NOMO-1 (cell line): ENCODE measurements around the gene CDS2.

Source experiments
- DNase-seq, 2 experiments: peaks; one replicate each; lab custom pipeline; 2025; ENCODE audit not compliant: unreplicated experiment in 2 of 2; lab: John Stamatoyannopoulos, UW

Gene CDS2

DNA sequence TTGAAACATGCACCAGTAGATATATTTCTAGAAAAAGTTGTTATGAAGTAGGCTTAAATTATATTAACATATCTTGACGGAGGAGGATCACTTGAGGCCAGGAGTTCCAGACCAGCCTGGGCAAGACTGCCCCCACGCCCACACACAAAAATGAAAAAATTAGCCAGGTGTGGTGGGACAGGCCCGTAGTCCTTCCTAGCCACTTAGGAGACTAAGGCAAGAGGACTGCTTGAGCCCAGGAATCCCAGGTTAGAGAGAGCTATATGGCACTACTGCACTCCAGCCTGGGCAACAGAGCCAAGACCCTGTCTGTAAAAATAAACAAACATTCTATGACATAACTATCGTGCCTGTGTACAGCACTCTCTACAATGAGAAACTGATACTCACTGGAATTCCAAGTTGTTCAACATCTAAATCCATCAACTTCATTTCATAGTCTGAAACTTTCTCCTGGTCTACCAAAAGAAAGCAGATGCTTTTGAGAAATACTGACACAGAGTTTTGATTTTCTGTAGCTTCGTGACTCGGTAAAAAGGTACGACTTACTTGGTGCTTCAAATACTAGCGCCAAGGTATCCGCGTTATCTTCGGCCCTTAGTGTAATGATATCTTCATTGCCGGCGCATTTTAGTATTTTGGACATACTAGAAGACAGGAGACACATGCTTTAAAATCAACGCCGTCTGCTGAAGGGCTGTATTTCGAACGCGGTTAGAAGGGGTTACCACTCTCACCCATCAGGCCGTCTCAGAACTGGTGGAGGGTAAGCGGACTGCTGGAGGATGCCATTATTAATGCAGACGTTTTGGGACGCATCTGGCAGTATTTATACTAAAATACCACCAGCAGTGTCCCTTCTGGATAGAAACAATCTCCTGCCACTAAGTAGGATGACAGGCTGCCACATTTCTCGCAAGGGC is 8.3 kb upstream of the CDS2 start:
- DNase-seq, result no peak

DNA sequence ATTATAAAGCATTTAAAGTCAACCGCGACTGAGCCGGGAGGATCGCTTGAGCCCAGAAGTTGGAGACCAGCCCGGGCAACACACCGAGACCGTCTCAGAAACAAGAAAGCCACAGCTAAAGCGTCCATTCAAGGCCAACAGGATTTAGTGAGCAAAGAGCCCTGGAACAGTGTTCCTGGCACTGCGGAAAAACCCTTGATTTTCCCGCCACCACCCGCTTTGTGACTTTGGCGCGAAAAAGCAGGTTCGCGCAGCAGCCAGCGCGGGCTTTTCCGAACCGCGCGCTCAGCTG is 7.7 kb upstream of the CDS2 start:
- no peak for DNase-seq

DNA sequence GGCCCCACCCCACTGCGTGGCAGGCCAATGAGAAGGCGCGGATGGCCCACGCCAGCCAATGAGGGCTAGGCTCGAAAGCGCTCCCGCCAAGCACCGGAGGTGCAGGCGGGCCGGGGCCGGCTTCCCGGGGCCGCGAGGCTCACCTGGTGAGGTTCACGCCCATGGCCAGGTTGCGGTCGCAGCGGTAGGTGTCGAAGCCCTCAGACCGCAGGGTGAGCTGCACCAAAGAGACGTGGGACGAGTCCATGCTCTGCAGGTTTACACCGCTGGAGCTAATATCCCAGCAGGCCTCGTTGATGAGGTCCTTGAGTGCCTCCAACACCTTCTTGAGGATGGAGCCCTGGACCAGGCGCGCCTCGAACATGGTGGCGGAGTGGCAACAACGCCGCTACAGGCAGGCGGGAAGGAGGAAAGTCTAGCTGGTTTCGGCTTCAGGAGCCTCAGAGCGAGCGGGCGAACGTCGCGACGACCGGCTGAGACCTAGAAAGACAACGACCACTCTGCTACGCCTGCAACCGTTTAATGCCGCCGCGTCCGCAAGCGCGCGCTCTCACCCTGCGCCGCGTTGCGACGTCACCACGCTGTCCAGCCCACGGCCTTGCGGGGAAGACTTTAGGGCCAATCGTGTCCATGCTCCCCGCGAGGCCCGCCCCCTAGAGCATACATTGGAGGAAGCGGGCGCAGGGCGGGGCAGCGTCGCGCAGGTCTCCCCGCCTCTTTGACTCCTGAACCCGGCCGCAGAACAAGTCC is 7.2 kb upstream of the CDS2 start, which contains the start of gene PCNA:
PCNA (minus strand) TSS at position 524 of the 750 bp plus-strand sequence; CDS start at position 364, 160 bp downstream.
- DNase-seq, result peak; percentile 97

DNA sequence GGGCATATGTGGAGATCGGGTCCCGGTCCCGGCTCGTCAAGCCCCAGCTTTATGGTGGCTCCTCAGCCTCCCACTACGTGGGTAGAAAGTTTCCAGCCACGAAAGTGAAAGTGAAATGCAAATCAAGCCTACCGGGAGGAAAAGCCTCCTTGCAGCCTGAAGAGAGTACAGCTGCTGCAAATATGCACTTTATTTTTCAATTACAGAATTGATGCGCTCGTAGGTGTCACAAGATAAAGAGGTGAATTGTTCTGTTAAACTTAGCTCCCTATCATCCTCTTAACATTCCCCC is 6.7 kb upstream of the CDS2 start:
- no peak for DNase-seq

DNA sequence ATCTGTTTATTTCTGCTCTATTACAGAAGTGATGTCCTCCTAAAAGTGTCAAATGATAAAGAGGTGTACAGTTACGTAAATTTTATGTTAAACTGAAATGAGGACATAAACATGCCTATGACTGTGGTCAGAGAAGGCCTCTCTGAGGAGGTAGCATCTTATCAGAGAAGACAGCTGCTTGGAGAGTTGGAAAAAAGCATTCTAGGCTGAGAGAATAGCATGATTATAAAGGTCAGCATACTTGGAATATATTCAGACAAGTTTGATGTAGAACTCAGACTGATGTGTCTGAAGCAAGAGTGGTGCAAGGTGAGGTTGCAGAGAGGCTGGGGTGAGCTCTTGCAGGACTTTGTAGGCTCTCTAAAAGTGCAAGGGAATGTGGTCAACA is 3.9 kb upstream of the CDS2 start:
- no peak for DNase-seq

DNA sequence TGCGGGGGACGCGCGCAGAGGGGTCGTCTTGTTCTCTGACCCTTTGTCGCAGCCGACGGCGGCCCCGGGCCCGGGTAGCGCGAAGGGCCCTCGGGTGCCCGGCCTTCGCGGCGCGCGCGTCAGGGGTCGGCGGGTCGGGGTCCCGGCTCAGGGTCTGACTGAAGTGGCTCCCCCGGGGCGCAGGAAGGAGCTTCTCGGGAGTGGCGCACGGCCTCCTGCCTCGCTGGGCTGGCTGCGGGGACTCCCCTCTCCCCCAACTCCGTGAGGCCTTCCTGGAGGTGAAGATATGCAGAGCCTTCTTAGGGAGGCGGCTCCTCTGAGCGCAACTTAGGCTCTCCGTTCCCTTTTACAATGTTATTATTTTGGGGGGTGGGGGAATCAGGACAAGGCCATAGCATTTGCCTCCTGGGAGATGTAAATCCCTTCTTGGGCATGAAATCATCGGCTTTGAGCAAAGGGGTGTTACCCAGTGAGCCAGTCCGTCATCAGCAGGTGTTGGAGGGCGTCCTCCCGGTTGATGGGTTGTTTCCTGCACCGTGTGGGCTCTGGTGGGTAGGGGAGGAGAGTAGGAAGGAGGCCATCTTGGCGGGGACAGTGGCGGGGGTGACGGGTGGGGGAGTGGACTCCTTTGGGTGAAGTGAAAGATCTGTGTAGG is 523 bp downstream of the CDS2 start:
- DNase-seq, result peak; percentile 39 to 45

DNA sequence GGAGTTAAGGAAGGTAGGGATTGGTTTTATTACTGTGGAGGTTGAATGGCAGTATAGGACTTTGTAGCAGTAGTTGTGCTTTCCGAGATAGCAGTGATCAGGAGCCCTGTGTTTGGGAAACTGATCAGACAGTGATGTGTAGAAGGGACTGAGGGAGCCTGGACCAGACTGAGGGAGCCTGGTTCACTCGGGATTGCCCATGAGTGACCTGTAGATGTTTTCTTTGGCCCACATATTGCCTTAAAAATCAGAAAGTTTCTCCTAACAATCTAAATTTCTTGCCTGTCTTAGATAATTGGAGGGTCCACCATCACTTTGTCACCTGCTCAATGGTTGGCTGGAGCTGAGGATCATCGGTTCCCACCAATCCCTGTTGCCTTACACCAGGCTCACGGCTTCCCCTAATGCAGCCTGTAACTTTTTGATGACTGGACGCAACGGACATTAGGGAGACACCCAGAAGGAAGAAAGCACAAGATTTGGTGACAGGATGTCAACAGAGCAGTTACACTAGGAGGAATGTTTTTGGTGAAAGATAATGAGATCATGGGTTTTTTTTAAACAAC is 1.1 kb downstream of the CDS2 start:
- no peak for DNase-seq

DNA sequence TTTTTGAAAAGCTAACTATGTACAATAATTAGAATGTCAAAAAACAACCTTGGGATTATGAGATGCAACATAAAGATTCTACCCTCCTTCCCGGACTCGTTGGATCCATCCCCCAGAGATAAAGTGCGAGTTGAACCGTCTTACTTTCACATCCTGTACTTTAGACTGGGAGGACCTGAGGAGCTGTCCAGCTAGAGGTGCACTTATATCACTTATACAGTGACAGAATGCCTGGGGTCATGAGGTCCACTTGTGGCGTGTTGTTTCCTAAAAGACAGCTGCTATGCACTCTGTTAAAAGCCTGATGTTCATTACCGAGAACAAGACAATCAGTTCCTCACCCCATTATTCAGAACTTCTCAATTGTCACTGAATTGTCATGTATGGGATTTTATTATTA is 2.1 kb downstream of the CDS2 start:
- DNase-seq, result no peak

DNA sequence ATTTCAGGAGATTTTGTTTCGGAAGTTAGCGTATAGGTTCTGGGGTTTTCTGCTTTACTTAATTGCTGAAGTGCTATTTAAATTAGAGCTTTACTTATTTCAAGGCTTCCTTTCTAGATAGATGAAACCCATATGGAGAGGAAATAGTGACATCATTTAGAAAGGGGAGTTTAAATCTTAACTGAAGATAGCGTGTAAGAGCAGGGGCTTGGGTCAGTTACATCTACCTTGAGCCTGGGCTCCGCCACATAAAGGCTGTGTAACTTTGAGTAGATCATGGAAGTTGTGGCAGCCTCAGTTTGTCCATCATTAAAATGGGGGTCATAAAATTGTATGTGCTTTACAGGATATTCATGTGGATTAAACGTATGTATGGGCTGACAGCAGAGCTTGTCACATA is 4.7 kb downstream of the CDS2 start:
- no peak for DNase-seq

DNA sequence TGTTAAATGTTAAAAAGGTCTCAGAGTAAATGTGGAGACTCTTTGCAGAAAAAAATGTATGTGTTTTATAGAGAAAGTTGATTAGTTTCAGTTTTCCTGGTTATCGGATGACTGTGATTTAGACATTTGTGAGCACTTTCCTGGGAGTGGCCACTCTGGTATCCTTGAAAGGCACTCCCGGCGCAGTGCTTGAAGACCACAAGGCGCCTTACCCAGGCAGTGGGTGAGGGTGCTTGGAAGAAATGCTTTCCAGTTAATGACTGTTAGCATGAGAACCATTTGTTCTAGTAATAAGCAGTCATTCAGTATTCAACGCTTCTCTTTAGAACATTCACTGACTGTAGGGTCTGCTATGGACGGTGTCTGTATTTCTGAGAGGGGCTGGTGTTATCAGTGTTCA is 7.2 kb downstream of the CDS2 start:
- no peak for DNase-seq

DNA sequence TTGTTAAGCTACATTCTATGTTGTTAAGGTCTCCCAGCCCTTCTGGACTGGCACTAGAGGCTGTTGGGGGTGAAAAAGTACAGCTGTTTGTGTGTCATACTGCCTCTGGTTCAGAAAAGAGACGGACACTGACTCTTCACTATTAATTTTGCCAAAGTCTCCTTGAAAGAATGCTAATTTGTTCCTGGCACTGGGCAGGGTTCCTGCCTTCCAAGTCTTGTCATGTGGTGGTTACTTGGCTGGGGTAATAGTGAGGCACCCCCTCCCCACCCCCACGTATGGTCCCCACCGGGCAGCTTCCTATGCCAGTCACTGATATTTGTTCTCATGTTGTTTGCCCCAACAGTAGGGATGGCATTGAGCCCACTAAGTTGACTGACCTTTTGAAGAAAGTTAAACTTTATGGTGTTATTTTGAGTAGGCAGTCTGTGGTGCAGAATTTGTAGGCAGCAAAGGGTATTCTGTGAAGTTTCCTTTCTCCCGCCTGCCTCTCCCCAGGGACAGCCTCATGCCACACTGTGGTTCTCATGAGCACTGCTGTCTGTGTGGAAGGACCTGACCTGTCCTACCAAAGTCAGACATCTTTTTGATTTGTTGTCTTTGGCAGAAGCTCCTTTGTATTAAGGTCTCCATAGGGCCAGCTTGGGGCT is 8.7 kb downstream of the CDS2 start:
- no peak for DNase-seq

DNA sequence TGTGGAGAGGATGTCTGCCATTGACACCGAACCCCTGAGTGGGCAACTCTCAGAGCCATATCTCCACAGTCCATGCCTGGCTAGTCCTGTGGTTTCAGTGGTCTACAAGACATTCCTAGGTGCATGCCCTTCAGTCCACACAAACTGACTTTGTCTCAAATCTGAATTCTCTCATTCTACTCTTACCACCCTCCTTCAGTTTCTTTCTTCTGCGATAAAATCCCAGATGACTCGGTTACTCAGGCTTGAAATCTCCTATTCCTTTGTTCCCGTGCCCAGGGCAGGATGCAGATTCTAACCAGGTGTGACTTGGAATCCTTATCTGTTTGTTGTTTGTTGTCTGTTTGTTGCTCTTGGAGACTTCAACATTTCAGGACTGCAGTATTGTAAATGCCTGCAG is 9.3 kb downstream of the CDS2 start:
- no peak for DNase-seq

DNA sequence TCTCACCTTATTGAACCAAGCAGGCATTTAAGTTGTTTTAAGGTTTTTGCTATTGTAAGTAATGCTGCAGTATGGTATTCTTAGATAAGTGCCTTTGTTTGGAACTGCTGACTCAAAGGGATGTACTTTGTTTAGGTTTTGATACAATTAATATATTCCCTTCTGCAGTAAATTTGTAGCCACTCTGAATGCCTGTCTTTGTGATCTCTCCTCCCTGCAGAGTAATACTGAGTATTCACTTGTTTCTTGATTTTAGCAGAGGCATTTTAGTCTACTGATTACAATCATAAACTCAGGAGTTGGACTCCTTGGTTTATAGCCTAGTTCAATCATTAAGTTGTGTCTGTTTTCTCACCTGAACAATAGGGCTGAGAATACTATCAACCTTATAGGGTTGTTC is 13.4 kb downstream of the CDS2 start:
- DNase-seq, result no peak

DNA sequence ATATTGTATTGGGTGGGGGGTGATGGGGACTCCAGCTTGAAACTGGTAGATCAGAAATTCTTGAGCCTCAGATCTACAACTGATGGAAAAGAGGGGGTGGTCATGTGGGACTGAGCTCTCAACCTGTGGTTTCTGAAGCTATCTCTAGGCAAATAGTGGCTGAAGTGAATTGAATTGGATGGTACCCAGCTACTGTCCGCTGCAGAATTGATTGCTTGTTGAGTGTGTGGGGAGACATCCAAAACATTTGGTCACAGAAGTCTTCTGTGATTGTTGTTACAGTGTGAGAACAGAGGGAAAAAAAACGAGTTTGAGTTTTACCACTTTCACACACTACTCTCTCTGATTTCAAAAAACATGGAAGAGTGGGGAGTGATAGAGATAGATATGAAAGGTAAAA is 14.8 kb downstream of the CDS2 start:
- DNase-seq, result no peak

DNA sequence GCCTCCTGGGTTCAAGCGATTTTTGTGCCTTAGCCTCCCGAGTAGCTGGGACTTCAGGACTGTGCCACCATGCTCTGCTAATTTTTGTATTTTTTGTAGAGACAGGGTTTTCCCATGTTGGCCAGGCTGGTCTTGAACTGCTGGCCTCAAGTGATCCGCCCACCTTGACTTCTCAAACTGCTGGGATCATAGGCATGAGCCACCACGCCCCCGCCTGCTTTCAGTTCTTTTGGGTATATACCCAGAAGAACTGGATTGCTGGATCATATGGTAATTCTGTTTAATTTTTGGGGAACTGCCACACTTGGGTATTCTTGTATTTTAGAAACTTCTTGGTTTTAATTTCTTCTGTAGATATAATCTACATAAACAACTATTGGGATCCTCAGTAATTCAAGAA is 17.0 kb downstream of the CDS2 start:
- DNase-seq, result no peak

DNA sequence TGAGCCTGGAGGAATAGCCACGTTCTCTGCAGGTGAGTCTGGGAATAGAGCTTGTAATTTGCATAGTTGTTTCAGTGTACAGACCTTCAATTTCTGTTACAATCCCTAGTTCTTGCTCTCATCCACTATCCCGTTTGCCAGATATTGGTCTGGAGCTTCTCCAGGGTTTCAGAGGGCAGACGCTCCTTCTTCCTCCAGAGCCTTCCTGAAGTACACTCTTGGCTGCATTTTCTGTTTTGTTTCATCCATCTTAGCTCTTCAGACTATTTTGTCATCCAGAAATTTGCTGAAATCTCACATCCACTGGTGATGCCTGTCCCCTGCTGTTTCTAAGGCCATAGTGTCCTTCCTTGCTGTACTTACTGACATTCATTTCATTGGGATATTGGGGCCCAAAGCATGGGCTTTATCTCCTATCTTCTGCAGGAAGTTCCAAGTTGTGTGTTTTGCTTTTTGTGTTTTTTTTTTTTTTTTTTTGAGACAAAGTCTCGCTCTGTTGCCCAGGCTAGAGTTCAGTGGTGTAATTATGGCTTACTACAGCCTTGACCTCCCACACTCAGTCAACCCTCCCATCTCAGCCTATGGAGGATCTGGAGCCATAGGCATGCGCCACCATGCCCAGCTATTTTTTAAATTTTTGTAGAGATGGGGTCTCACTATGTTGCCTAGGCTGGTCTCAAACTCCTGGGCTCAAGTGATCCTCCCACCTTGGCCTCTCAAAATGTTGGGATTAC is 18.7 kb downstream of the CDS2 start:
- no peak for DNase-seq

DNA sequence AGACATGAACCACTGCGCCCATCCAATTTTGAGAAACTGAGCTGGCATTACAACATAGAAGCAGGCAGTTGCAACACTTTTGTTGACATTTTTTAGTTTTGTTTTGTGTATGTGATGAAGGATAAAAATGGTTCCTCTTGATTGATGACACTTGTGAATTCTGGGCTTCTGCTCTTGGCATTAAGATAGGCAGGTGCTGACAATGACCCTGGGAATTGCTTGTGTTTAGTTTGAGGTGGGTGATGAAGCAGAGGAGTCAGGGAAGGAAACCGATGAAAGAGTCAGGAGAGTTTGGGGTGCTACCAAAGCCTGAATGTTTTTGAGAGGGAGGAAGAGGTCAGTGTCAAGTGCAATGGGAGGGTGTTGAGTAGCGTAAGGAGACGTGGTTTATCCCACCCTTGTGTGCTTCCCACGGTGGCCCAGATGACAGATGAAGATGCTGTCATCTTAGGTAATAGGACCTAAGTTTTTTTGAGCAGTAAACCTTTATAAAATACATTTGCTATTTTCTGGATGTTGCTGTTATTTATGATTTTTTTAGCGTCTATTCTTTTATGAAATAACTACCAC is 19.4 kb downstream of the CDS2 start:
- DNase-seq, result no peak

DNA sequence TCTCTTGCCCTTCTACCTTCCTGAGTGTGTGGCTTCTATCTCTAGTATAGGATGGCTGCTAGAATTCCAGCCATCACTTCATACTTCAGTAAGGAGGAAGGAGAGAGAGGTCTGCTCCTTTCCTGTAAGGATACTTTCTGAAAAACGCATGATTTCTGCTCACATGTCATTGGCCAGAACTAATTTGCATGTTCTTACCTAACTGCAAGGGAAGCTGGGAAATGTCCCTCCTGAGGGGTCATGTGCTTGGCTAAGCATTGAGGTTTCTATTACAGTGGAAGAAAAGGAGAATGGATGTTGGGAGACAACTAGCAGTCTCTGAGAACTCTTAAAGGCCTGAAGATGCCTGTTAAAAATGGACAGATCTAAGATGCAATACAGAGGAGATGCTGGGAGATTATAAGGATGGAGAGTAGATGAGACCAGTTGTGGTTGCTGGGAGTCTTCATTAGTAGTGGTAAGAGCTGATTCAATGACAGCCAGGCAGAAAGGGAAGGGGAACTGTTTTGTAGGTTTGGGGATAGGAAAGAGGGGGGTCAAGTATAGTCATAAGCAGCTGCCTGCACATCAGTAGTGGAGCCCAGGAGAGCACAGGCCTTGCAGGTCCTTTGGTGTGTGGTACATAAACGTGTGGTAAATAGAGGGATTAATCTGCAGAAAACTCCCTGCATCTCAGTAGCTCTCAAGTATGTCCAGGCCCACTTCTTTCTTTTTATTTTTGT is 20.2 kb downstream of the CDS2 start:
- peak in 1 of 2 experiments; percentile 14 for DNase-seq

DNA sequence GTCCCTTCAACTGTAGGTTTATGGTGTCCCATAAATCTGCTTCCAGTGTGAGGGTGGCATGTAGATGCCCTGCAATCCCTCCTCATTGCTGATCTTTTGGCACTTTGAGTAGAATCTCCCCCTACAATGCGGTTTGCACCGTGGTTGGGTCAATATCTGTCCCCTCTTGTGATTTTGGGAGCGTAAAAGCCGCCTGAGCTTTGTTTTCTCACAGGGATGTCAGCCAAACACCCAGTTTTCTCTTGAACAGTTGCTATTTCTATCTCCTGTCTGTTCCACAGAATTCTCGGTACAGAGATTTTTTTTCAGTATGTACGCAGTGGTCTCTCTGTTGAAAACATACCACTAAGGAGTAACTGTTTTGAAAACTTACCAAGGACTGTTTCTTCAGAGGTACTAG is 21.8 kb downstream of the CDS2 start:
- DNase-seq, result no peak

DNA sequence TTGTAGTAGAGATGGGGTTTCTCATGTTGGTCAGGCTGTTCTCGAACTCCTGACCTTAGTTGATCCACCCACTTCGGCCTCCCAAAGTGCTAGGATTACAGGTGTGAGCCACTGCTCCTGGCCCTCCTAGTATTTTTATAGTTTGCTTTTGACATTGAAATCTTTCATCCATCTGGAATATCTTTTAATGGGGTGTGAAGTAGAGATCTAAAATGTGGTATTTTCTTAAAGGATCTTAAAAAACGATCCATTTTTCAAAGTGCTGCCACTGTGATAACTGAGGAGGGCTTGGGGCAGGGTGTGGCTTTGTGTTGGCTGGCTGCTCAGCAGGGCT is 23.1 kb downstream of the CDS2 start:
- no peak for DNase-seq
